HG02798 (cell line): ENCODE data around the gene MTERF1.
A peak's percentile ranks its signal among the peaks of the same experiment; 100 is the strongest.
"Not testable (repeated sequence)": the region's sequence is repeated elsewhere in the genome, so short reads cannot be mapped to it uniquely, and the experiment has no call there.

Source experiments
- ATAC-seq: cut with Tn5 transposase; IDR thresholded peaks from one replicate; pipeline ENCODE4 v1.9.1; 2021; ENCODE audit warnings: mild to moderate bottlenecking; ENCODE audit not compliant: unreplicated experiment, poor library complexity

MTERF1 gene

DNA sequence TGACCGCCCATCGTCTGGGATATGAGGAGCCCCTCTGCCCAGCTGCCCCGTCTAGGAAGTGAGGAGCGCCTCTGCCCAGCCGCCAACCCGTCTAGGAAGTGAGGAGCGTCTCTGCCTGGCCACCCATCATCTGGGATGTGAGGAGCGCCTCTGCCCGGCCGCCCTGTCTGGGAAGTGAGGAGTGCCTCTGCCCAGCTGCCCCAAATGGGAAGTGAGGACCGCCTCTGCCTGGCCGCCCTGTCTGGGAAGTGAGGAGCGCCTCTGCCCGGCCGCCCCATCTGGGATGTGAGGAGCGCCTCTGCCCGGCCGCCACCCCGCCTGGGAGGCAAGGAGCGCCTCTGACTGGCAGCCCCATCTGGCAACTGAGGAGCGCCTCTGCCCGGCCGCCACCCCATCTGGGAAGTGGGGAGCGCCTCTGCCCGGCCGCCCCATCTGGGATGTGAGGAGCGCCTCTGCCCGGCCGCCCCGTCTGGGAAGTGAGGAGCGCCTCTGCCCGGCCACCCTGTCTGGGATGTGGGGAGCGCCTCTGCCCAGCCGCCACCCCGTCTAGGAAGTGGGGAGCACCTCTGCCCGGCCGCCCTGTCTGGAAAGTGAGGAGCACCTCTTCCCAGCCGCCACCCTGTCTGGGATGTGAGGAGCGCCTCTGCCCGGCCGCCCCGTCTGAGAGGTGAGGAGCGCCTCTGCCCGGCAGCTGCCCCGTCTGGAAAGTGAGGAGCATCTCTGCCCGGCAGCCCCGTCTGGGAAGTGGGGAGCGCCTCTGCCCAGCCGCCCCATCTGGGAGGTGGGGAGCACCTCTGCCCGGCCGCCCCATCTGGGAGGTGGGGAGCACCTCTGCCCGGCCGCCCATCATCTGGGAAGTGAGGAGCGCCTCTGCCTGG is 7.1 kb upstream of the MTERF1 start:
- ATAC-seq, result not testable (repeated sequence)

DNA sequence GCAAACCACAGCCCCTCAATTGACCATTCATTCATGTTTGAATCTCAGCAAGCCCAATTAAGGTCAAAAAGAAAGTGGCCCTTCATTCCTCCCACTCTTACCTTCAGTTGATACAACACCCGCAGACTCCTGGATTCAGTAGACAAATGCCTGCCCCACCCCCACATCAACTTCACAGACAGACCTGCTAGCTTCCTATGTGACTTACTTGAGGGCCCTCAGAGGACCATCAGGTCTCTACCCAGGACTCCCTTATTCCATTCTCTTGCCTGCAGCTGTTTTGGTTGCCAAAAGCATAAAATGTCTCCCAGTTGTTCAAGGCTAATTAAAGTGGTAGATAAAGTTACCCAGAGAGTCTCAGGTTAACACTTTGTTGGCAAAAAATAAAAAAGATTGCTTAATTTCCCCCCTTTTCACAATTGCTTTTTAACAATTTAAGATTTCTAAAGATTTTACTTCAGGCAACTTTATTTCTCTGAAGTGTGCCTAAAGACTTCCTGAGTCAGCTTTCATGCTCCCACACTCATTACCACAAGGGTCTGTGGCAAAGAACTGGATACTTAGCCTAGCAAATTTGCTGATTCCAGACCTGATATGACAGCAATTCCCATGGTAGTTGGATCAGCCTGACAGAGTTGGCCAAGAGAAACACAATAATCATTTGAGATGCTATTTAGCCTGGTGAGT is 3.3 kb upstream of the MTERF1 start:
- ATAC-seq, result no peak

DNA sequence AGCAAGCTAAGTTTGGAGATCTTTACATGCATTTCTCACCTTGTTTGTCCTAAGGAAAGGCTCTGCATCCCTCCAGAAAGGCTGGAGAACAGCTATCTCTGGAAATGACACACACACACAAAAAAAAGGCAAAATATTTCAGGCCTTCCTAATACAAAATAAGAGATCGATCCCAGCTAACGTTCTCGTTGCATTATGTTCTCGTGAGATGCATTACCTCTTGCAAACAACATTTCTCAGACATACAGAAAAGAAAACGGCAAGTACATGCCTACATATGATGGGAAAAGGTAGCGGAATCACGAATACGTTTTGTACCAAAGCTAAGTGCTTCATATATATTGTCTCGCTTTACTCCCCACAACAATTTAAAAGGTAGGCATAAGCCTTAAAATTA is 488 bp downstream of the MTERF1 start:
- no peak for ATAC-seq

DNA sequence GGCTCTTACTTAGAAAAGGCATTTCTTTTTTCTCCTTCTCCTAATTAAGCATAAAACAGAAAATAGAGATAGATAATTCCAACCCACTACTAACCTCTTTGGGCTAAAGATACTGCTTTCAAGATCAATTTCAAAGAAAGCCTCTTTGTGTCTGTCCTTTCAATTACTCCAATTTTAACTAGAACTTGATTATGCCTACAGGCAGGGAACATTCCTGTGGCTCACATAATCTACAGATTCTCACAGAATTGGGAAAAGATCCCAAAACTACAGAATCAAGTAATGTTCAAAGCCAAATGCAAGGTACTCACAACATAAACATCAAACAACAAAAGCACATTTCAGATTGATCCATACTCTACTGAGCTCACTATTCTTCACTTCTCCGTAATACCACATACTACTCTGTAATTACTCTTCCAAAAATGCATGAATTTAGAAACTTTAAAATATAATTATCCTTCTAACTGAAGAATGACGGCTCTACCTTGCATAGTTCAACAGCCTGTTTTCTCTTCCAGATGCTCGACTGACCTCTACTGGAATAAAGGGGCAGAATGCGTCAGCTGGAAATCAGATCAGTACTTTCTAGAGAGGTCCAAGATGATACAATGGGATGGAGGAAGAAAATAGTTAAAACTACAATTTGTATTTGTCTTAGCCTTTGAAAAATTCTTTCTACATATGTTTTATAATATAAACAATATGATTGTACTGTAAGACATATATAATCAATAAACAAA is 3.9 kb downstream of the MTERF1 start:
- ATAC-seq, result no peak

DNA sequence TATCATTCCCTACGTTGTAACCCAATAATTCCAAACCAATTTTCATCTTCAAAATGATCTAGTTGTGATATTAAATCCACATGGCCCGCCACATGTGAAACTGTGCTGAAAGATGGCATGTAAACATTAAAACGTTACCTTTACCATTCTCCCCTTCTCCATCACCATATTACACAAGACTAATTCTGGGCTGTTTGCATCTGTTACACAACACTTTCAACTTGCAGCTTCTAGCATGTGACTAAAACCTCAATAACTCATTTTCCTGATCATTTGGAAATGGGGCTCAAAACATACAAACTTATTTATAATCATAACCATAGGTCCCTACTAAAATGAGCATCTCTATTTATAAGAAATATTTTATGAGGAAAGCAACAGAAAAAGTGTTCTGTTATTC is 4.7 kb downstream of the MTERF1 start:
- ATAC-seq, result no peak

DNA sequence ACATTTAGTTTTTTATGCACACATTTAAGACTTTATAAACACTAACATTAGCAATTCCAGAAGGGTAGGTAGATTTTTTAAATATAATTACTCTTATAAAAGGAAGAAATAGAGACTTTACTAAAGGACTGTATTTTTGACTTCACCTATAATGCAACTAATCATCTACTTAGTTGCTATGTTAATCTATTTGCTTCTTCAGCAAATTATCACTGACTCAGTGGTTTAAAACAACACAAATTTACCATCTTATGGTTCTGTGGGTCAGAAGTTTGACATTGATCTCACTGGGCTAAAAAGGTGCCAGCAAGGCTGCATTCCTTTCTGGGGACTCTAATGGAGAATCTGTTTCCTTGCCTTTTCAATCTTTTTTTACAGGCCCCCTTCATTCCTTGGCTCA is 7.6 kb downstream of the MTERF1 start:
- no peak for ATAC-seq

DNA sequence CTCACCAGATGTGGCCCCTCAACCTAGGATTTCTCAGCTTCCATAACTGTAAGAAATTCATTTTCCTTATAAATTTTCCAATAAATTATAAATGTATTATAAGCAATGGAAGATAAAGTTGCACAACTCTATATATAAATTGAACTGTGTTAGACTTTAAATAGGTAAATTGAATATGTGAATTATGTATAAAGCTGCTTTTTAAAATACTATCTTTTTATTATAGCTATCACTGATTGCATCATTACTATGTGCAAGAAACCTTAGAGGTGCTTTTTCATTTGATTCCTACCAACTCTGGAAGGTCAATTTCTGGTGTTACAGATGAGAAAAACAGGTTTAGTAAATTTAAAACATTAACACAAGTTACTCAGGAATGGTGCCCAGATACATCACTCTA is 8.4 kb downstream of the MTERF1 start:
- ATAC-seq, result no peak

DNA sequence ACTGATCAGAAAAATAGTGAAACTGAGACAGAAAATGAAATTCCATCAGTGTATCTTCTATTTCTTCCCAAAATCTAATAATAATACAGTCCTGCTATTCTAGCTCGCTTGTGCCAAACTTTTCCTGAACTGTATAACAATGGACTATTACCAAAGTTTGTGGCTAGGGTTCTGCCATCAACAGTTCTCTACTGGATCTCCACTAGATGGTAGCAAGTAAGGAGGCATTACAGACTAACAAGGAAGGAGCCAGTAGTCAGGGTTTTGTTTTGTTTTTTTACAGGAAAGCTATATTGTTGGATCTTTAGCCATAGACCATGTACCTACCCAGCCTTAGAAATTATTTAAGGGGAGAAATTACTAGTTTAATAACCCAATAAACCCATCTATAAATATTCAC is 10.8 kb downstream of the MTERF1 start:
- ATAC-seq, result no peak

DNA sequence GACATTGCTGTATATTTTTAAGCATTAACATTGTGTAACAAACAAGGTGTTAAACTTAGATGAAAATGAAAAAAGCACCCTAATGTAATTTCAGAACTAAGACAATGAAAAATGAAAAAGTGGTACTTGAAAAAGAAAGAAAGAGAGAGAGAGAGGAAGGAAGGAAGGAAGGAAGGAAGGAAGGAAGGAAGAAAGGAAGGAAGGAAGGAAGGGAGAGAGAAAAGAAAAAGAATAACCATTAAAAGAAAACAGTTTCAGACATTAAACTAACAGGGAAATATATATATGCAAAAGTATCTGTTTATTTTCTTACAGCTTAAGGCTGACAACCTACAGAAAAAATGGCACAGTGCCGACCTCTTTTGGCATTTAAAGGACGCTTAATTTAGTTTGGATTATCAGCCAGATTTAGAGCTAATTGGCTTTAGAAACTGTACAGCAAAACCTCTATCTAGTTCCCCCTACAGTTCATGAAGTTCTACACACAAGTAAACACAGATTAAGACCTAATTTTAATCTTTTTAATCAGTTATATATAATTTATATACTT is 13.8 kb downstream of the MTERF1 start:
- no peak for ATAC-seq

DNA sequence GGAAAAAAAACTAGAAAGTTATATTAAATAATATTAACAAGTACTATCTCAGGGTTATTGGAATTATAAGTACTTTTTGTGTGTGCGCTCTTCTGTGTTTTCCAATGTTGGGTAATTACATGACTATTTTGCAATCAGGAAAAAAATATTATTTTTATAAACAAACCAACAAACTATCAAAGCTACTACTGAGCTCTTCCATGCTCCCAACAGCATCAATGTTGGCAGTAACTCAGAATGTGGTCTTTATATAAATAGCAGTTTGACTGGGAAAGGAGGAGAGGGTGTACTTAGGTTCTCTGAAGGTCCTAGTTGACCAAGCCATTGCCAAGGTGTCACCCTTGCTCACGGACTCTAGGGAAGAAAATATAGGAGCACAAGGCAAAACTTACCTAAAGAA is 15.0 kb downstream of the MTERF1 start:
- ATAC-seq, result no peak

DNA sequence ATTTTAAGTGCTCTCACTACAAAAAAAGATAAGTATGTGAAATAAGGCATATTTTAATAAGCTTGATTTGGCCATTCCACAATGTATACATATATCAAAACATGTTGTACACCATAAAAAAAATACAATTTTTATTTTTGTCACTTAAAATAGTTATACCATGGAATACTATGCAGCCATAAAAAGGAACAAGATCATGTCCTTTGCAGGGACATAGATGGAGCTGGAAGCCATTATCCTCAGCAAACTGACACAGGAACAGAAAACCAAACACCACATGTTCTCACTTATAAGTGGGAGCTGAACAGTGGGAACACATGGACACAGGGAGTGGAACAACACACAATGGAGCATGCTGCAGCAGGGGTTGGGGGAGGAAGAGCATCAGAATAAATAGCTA is 15.9 kb downstream of the MTERF1 start:
- not testable (repeated sequence) for ATAC-seq

DNA sequence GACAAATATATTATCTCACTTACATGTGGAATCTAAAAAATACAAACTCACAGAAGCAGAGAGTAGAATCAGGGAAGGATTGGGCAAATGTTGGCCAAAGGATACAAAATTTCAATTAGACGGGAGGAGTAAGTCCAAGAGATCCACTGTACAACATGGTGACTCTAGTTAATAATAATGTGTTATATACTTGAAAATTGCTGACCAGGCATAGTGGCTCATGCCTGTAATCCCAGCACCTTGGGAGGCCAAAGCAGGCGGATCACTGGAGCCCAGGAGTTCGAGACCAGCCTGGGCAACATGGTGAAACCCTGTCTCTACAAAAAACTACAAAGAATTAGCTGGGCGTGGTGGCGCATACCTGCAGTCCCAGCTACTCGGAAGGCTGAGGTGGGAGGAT is 16.4 kb downstream of the MTERF1 start:
- ATAC-seq, result no peak

DNA sequence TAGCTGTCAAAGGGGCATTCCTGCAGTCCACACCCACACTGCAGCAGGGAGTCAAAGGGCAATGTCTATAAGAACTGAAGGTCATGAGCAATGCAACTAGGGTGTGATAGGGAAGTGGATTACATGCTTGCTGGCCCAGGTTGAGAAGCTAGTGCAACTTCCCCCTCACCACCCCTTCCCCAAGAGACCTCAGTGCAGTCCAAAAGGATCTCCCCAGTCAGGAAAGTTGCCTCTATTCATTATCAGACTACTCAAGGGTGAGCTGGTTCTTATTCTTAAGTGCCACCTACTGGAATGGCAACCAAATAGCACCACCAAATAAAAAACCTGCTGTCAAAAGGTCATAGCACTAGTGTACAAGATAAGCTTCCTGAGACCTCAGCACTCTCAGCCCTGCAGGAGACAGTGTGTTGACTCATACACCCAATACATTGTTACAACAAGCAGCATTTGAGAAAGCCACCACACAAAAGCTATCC is 28.2 kb downstream of the MTERF1 start:
- ATAC-seq, result peak; percentile 68

DNA sequence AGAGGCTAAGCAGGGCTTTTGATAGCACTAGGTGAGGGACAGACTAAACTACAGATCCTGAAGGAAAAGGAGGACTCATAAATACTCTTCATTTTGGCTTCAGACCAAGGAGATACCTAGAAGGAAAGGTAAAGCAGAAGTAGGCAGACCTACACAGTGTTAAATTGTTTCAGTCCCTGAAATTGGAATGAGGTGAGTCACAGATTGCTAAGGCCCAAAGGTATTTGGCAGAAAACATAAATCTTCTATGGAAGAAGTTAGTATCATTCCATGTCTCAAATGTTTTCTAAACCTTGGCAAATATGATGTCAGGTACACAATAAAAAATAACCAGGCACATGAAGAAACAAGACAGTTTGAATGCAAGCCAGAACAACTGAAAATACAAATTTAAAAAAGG is 30.0 kb downstream of the MTERF1 start:
- ATAC-seq, result no peak

DNA sequence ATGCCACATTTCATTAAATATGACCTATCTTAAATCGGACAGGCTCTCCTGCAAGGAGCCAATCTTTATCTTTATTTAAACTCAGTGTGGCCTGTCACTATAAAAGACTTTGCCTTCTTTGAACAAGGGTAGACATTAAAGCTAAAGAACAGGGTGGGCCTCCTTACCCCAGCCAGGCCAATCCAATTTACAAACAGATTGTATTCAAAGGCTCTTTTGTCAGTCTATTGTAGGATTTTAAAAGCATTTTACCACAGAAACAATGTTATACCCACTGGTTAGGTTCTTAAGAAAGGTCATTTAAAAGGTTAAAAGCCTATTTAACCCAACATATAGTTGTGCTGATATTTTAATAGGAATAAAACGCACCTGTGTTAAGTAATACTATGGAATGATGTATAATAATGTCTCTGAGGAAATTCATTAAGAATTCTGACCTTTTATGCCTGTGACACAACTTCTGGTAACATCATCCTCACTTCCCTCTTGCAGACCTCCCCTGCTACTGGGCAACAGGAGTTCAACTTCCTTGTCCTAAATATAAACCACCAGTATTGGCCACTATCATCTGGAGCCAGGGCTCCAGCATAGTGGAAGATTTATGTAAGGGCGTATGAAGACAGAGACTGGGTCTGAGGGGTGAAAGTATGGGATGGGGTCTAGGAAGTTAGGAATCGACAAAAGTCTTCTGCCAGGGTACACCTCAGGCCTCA is 32.5 kb downstream of the MTERF1 start:
- ATAC-seq, result no peak

DNA sequence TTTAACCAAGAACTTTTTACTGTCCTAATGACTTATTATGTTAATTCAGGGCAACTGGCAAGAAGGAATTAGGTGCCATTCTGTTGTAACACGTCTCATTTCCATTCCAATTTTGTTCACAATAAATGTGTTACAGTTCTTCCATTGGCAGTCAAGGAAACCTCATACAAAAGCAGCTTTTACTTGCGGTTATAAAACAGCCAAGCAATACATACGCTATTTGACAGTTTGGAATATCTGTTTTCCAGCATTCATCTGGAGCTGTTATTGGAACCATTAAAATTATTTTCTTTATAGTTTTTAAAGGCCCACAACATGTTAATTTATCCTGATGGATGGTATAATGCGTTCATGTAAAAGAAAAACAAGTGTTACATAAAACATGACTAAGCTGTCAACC is 33.3 kb downstream of the MTERF1 start:
- ATAC-seq, result no peak

DNA sequence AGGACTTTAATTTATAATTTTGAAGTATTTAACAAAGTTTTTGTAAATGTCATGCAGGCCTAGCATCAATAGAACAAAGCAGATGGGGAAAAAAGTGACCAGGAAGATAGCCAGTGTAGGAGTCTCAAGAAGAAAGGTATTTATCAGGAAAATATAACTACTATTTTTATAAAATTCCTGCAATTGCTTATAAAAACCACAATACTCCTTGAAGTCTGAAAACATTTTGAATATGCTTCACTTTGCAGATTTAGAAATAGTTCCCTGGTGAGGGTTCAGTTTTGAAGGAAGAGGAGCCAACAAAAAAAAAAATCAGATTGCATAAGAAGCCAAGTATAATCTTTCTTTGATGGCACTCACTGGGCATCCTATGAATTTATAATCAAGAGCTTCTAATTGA is 34.1 kb downstream of the MTERF1 start:
- ATAC-seq, result no peak

DNA sequence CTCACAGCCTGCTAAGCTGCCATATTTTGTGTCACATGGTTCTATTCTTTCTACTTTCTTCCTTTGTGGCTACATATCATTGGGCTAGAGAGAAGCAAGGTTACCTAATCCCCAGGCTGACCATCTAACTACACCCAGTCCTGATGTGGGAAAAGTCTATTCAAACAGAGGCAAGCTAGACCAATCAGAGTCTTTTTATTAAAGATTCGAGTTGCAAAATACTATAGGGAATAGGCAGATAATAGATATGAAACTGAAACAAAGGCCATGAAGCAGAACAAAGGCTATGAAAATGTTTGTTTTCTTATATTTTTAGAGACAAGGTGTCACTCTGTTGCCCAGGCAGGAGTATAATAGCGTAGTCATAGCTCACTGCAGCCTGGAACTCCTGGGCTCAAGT is 36.7 kb downstream of the MTERF1 start:
- peak; percentile 90 for ATAC-seq

DNA sequence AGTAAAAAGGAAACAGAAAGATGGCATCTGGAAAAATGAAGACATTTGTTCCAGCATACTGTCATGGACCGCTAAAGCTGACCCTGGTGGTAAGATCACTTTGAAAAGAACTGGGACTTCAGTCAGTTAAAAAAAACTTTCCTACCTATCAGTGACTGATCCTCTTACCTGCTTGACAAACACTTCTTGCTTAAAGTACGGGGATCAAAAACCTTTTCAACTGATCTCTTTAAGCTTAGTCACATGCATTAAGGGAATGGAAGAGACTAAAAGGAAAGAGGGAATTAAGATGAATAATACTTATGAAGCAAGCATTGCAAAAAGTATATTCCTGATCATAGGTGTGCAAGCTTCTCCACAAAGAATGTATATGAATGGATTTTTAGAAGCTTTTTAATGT is 42.1 kb downstream of the MTERF1 start:
- no peak for ATAC-seq

DNA sequence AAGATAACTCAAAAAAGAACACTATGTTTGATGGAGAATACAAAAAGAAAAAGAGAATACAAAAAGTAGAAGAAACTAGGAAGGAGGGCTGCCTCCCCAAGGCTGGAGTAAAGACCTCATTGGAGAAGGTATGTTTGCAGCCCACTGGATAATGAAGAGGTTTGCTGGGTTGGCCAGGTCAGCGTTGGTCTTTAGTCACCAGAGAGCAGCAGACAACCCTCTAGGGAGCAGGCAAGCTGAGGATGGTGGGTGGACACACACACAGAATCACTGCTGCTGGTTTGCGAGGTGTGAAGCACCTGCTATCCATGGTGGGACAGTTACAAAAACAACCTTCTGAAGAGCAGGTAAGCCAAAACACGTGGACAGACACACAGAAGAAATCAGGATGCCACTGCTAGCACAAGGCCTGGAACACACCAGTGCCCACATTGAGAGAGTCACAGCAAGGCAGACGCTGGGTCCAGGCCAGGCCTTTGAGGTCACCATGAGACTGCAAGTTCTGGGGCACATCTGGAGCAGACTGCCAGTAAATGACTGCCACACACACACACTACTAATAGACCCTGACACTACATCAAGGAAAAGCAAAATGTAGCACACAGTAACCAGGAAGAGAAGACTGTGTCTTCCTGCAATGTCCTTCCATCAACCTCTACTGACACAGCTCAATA is 43.0 kb downstream of the MTERF1 start:
- no peak for ATAC-seq
